Neural progenitor cell (in vitro differentiated cells): Measurements from ENCODE around the gene KLK3. TPM values are rescaled to one million over a fixed set of nuclear protein-coding genes. Genes with fewer than 3 reads are reported as not detected.

Experiments used
- DNase-seq: peaks from one replicate; pipeline ENCODE4 v3.0.0-alpha.2; 2016; ENCODE audit warnings: low spot score
- H2AFZ ChIP-seq: fragments of 200-600 bp; sonication (generic); replicated peaks from 2 replicates; pipeline ENCODE4 v1.6.1; 2016; ENCODE audit warnings: antibody characterized with exemption
- H3F3A ChIP-seq: fragments of 200-600 bp; sonication (generic); 2 replicates; pipeline ENCODE4 v1.6.1; 2016; ENCODE audit warnings: antibody characterized with exemption, low read depth
- H3K27ac ChIP-seq: fragments of 200-600 bp; sonication (generic); 2 replicates; pipeline ENCODE4 v1.5.1; 2016; ENCODE audit warnings: mild to moderate bottlenecking
- H3K27me3 ChIP-seq: fragments of 200-600 bp; sonication (generic); 2 replicates; pipeline ENCODE4 v1.6.1; 2016; ENCODE audit warnings: mild to moderate bottlenecking, moderate library complexity
- H3K36me3 ChIP-seq: fragments of 200-600 bp; sonication (generic); 2 replicates; pipeline ENCODE4 v1.5.1; 2016
- H3K4me1 ChIP-seq: fragments of 200-600 bp; sonication (generic); 2 replicates; pipeline ENCODE4 v1.6.1; 2016; ENCODE audit warnings: mixed run types
- H3K4me2 ChIP-seq: fragments of 200-600 bp; sonication (generic); 2 replicates; pipeline ENCODE4 v1.6.1; 2016
- H3K4me3 ChIP-seq: fragments of 200-600 bp; sonication (generic); 2 replicates; pipeline ENCODE4 v1.5.1; 2016
- H3K79me2 ChIP-seq: fragments of 200-600 bp; sonication (generic); 2 replicates; pipeline ENCODE4 v1.6.1; 2016; ENCODE audit warnings: low read depth
- H3K9ac ChIP-seq: fragments of 200-600 bp; sonication (generic); 2 replicates; pipeline ENCODE4 v1.6.1; 2016
- H3K9me3 ChIP-seq: fragments of 200-600 bp; sonication (generic); 2 replicates; pipeline ENCODE4 v1.5.1; 2016; ENCODE audit warnings: low read depth
- H4K20me1 ChIP-seq: fragments of 200-600 bp; sonication (generic); 2 replicates; pipeline ENCODE4 v1.6.1; 2016; ENCODE audit warnings: low read depth
- H3K27ac Mint-ChIP-seq: 3 replicates; pipeline ENCODE4 v1.8.0; 2021; ENCODE audit warnings: mixed read lengths
- H3K27me3 Mint-ChIP-seq: 2 replicates; pipeline ENCODE4 v1.8.0; 2022; ENCODE audit warnings: low read depth, mild to moderate bottlenecking, inconsistent platforms, moderate library complexity, mixed read lengths; ENCODE audit not compliant: insufficient read depth
- H3K36me3 Mint-ChIP-seq: 3 replicates; pipeline ENCODE4 v1.8.0; 2021; ENCODE audit warnings: mixed read lengths
- H3K4me1 Mint-ChIP-seq: 3 replicates; pipeline ENCODE4 v1.8.0; 2021; ENCODE audit warnings: mixed read lengths
- H3K4me3 Mint-ChIP-seq: 3 replicates; pipeline ENCODE4 v1.8.0; 2021; ENCODE audit warnings: mild to moderate bottlenecking, moderate library complexity, mixed read lengths
- H3K9me3 Mint-ChIP-seq: 3 replicates; pipeline ENCODE4 v1.8.0; 2020; ENCODE audit warnings: mixed read lengths
- EZH2 ChIP-seq: fragments of 200-600 bp; sonication (generic); IDR thresholded peaks from 2 replicates; pipeline ENCODE4 v1.6.1; 2017; ENCODE audit warnings: antibody characterized with exemption, mild to moderate bottlenecking, moderate library complexity
- EZH2phosphoT487 ChIP-seq: fragments of 200-600 bp; sonication (generic); IDR thresholded peaks from 2 replicates; pipeline ENCODE4 v1.6.1; 2017; ENCODE audit warnings: antibody characterized with exemption
- total RNA-seq: library from RNA; depleted of rRNA; stranded (reverse); fragments of >200 nt; gene quantifications from 2 replicates; pipeline ENCODE4 v1.2.3, GENCODE V29; 2015; ENCODE audit warnings: low replicate concordance
- TF ChIP-seq, protein P1 (sequence below): fragments of 200-600 bp; sonication (generic); IDR thresholded peaks from 2 replicates; pipeline ENCODE4 v1.5.1; 2017; ENCODE audit warnings: antibody characterized with exemption, mild to moderate bottlenecking

KLK3 gene
- total RNA-seq, 1 donor from 2014 or later = not detected

DNA sequence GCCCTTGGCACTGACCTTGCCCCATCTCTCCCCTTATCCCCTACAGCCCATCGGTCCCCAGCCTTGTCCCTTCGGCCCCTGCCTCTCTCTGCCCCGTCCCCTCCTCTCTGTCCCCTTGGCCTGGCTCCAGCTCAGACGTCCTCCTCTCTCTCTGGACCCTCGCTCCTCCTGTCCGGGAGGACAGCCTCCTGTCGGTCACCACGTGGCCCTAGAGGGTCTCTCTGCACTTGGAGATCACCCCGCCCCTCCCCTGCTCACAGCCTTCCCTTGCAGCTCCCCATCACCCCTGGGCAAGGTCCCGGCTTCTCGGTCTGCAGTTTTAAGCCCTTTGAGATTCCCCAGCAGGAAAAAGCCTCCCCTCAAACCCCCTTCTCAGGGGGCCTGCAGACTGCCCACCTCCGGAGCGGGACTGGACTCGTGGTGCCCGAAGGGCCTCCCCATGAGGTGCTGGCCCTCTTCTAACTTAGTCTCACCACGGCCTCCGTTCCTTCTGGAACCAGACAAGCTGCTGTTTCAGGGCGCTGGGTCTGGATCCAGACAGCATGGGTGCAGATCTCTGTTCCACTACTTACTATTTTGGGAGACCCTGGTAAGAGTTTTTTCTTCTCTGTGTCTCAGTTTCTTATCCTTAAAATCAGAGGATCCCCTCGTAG lies 18.0 kb upstream of the KLK3 start:
- no peaks in the 10 kb centered on the region for H3K79me2 ChIP-seq
- H3K27ac ChIP-seq = no peak overlapping the region
- H3K4me1 ChIP-seq = no peaks in the 10 kb centered on the region
- Mint-ChIP-seq H3K4me3 (peak overlapping the region; percentile 91), H3K4me1 (peaks cover 10% of the 10 kb centered on the region), H3K36me3 (peaks cover 2% of the 10 kb centered on the region), H3K27me3 (peaks cover 40% of the 10 kb centered on the region), H3K27ac (peak overlapping the region; percentile 81), H3K9me3 (peaks cover 4% of the 10 kb centered on the region)
- no peaks in the 10 kb centered on the region for H3K9me3 ChIP-seq
- H2AFZ ChIP-seq = no peak overlapping the region
- no peak for TF ChIP-seq EZH2phosphoT487
- no peak for TF ChIP-seq EZH2
- TF ChIP-seq, protein P1, sequence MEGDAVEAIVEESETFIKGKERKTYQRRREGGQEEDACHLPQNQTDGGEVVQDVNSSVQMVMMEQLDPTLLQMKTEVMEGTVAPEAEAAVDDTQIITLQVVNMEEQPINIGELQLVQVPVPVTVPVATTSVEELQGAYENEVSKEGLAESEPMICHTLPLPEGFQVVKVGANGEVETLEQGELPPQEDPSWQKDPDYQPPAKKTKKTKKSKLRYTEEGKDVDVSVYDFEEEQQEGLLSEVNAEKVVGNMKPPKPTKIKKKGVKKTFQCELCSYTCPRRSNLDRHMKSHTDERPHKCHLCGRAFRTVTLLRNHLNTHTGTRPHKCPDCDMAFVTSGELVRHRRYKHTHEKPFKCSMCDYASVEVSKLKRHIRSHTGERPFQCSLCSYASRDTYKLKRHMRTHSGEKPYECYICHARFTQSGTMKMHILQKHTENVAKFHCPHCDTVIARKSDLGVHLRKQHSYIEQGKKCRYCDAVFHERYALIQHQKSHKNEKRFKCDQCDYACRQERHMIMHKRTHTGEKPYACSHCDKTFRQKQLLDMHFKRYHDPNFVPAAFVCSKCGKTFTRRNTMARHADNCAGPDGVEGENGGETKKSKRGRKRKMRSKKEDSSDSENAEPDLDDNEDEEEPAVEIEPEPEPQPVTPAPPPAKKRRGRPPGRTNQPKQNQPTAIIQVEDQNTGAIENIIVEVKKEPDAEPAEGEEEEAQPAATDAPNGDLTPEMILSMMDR = no peak
- no peaks in the 10 kb centered on the region for H4K20me1 ChIP-seq
- peaks cover 87% of the 10 kb centered on the region for H3K27me3 ChIP-seq
- H3K4me2 ChIP-seq = peak overlapping the region; percentile 82
- no peak for DNase-seq
- H3K4me3 ChIP-seq = peak overlapping the region; percentile 61
- H3K36me3 ChIP-seq = no peaks in the 10 kb centered on the region
- H3F3A ChIP-seq = no peaks in the 10 kb centered on the region
- no peak overlapping the region for H3K9ac ChIP-seq

DNA sequence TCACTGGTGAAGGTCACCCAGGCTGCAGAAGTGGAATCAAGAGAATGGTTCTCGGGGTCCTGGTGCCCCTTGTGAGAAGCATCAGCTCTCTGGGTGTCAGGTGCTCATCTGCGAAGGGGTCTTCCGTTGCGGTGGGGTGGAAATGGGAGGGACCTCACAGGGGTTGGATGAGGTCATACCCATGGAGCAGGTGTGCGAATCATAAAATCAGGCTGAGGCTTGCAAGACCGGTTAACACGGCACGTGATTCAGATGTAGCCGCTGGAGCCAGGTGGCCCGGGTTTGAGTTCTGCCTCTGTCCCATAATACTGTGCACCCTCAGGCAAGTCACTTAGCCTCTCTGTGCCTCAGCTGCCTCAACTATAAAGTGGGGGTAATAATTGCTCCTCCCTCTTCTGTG lies 17.4 kb upstream of the KLK3 start:
- Histone ChIP-seq H3K27ac (no peak overlapping the region), H3K4me2 (no peak overlapping the region), H3K4me1 (no peaks in the 10 kb centered on the region), H2AFZ (no peak overlapping the region), H3K9me3 (no peaks in the 10 kb centered on the region), H3K9ac (no peak overlapping the region), H3K36me3 (no peaks in the 10 kb centered on the region), H3F3A (no peaks in the 10 kb centered on the region), H3K4me3 (no peak overlapping the region), H3K79me2 (no peaks in the 10 kb centered on the region), H4K20me1 (no peaks in the 10 kb centered on the region), H3K27me3 (peaks cover 90% of the 10 kb centered on the region)
- H3K9me3 Mint-ChIP-seq = peaks cover 8% of the 10 kb centered on the region
- H3K36me3 Mint-ChIP-seq = peaks cover 2% of the 10 kb centered on the region
- no peak for TF ChIP-seq EZH2
- TF ChIP-seq EZH2phosphoT487 = no peak
- TF ChIP-seq, protein P1 = no peak
- peak overlapping the region; percentile 1 for H3K4me3 Mint-ChIP-seq
- peaks cover 40% of the 10 kb centered on the region for H3K27me3 Mint-ChIP-seq
- H3K27ac Mint-ChIP-seq = no peak overlapping the region
- DNase-seq = no peak
- peaks cover 10% of the 10 kb centered on the region for H3K4me1 Mint-ChIP-seq

DNA sequence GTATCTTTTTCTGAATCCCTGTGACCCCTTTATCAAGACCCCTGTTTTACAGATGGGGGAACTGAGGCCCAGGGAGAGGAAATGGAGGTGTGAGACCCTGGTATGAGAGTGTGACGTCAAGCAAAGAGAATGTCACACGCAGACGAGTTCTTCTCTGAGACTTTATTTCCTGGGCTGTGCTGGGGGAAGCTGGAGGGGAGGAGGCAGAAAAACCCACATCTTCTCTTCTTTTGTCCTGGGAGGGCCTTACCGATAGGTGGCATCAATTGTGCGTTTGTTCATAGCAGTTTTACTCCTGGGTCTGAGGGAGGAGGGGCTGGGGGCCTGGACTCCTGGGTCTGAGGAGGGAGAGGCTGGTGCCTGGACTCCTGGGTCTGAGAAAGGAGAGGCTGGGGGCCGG lies 16.5 kb upstream of the KLK3 start:
- H3F3A ChIP-seq = no peaks in the 10 kb centered on the region
- H3K9ac ChIP-seq = no peak overlapping the region
- H3K4me3 ChIP-seq = no peak overlapping the region
- Mint-ChIP-seq H3K4me1 (peaks cover 10% of the 10 kb centered on the region), H3K27ac (peak overlapping the region; percentile 76), H3K36me3 (peaks cover 2% of the 10 kb centered on the region), H3K4me3 (no peak overlapping the region), H3K27me3 (peaks cover 35% of the 10 kb centered on the region), H3K9me3 (peaks cover 9% of the 10 kb centered on the region)
- H3K4me1 ChIP-seq = no peaks in the 10 kb centered on the region
- no peak for TF ChIP-seq EZH2
- no peak for TF ChIP-seq EZH2phosphoT487
- TF ChIP-seq, protein P1 = peak; percentile 33
- H3K27ac ChIP-seq = no peak overlapping the region
- H3K27me3 ChIP-seq = peaks cover 92% of the 10 kb centered on the region
- H2AFZ ChIP-seq = no peak overlapping the region
- no peak overlapping the region for H3K4me2 ChIP-seq
- H3K36me3 ChIP-seq = no peaks in the 10 kb centered on the region
- peak; percentile 30 for DNase-seq
- H3K79me2 ChIP-seq = no peaks in the 10 kb centered on the region
- H3K9me3 ChIP-seq = no peaks in the 10 kb centered on the region
- no peaks in the 10 kb centered on the region for H4K20me1 ChIP-seq
